H1 (cell line): ENCODE results near the gene SLC25A17. TPM values are rescaled to one million over a fixed set of nuclear protein-coding genes. Genes with fewer than 3 reads are reported as not detected.

Source experiments
- CTCF ChIP-seq, 3 experiments: IDR thresholded peaks; 1 replicate in 2 of 3; 2 replicates in 1 of 3; pipeline versions ENCODE4 v1.5.1 to v1.6.1; 2011; ENCODE audit warnings: low read length in 3 of 3, mild to moderate bottlenecking in 3 of 3, inconsistent platforms in 2 of 3, low read depth in 1 of 3, moderate library complexity in 1 of 3; ENCODE audit not compliant: insufficient read depth in 1 of 3; ENCODE audit errors: control extremely low read depth in 1 of 3
- JUND ChIP-seq: IDR thresholded peaks from 2 replicates; pipeline ENCODE4 v1.6.1; 2011; ENCODE audit warnings: mild to moderate bottlenecking, improper control_type of control experiment, low read length
- SRF ChIP-seq: IDR thresholded peaks from 2 replicates; pipeline ENCODE4 v1.6.1; 2011; ENCODE audit warnings: mild to moderate bottlenecking, low read depth, low read length, moderate library complexity
- TEAD4 ChIP-seq: IDR thresholded peaks from 2 replicates; pipeline ENCODE4 v1.6.1; 2012; ENCODE audit warnings: low read depth, low read length, inconsistent platforms, mixed read lengths
- polyA plus RNA-seq, 7 experiments: library from polyadenylated mRNA; depleted of rRNA in 3 of 7; stranded (reverse) in 5 of 7; unstranded in 2 of 7; fragments of >200 nt in 5 of 7; fragments of 200-250 nt in 2 of 7; gene quantifications; 1 replicate in 5 of 7; 2 replicates in 1 of 7; 4 replicates in 1 of 7; pipeline versions ENCODE4 v1.2.1 to v1.2.3, GENCODE V29; 2011 to 2013; ENCODE audit warnings: missing spikeins in 2 of 7, mixed read lengths in 2 of 7
- total RNA-seq: library from RNA; stranded (reverse); fragmentation: NEBNext Ultra II Directional; extraction: Animal tissue kit (Norgen Biotek cat#: 25700); gene quantifications from 2 replicates; pipeline ENCODE4 v1.2.1, GENCODE V29; 2021

The SLC25A17 gene
- total and polyA plus RNA-seq, 2 of the 8 experiments (the other 6 are each of a cell fraction or from before 2014, with no cell fraction given): 17.9 to 40.4 TPM

- TF ChIP-seq JUND (no peak), SRF (no peak), TEAD4 (no peak), CTCF (IDR thresholded peaks at IDR 0.05; ENCODE audit: control extremely low read depth in 1 of 3, insufficient read depth in 1 of 3, low read depth in 1 of 3, low read length in 3 of 3) (no peak)
Measured at GRCh38 chr22:40747361-40747760, 71.8 kb downstream of the SLC25A17 start (continued).
